Measurements from ENCODE around the gene OLFML2B.
A peak's percentile ranks its signal among the peaks of the same experiment; 100 is the strongest.

OLFML2B gene

GRCh38 chr1:161962091-161962887 lies 61.4 kb downstream of the OLFML2B start:
- POLR2A ChIA-PET, result interaction anchor here (0.7 to 1.1 kb wide), 3 partner anchors 32 to 62 kb away, joined by 3 to 5 read pairs (median 3); partner anchors contain the start of gene OLFML2B
- CTCF ChIA-PET, result interaction anchor here (0.8 to 0.9 kb wide), 2 partner anchors 33 to 62 kb away, joined by 3 read pairs; no protein-coding TSS in a partner anchor
- no peak for TF ChIP-seq CTCF (IDR thresholded peaks at IDR 0.05; ENCODE audit: insufficient read depth, low read length, missing control alignments)
- H3K4me3 ChIP-seq (ENCODE audit: low read depth, low read length), result peak overlapping the region; percentile 37
- DNase-seq (ENCODE audit: low read depth, low spot score), result peak; percentile 70

- H3K4me3 ChIP-seq (ENCODE audit: low read depth, low read length), result no peak overlapping the region
- ChIA-PET POLR2A (interaction anchor here (0.7 kb wide), 1 partner anchor 209 kb away, joined by 4 read pairs; the partner anchor contains the start of gene DUSP12), CTCF (interaction anchor here (1.2 to 1.7 kb wide), 3 partner anchors 13 to 166 kb away, joined by 3 to 5 read pairs (median 4); partner anchors contain the start of gene OLFML2B)
- TF ChIP-seq CTCF (IDR thresholded peaks at IDR 0.05; ENCODE audit: insufficient read depth, low read length, missing control alignments), result no peak
- DNase-seq (ENCODE audit: low read depth, low spot score), result no peak
Observed at GRCh38 chr1:161958425-161958824, 65.2 kb downstream of the OLFML2B start.

- ChIA-PET CTCF (interaction anchor here (1.7 kb wide), 1 partner anchor 67 kb away, joined by 4 read pairs; the partner anchor contains the start of gene OLFML2B), POLR2A (no interaction called here)
- no peak for DNase-seq (ENCODE audit: low read depth, low spot score)
- H3K4me3 ChIP-seq (ENCODE audit: low read depth, low read length), result no peak overlapping the region
- no peak for TF ChIP-seq CTCF (IDR thresholded peaks at IDR 0.05; ENCODE audit: insufficient read depth, low read length, missing control alignments)
Observed at GRCh38 chr1:161956930-161957329, 66.7 kb downstream of the OLFML2B start.

GRCh38 chr1:161956097-161956496 lies 67.6 kb downstream of the OLFML2B start:
- TF ChIP-seq CTCF (IDR thresholded peaks at IDR 0.05; ENCODE audit: insufficient read depth, low read length, missing control alignments), result no peak
- POLR2A ChIA-PET, result no interaction called here
- peak; percentile 85 for DNase-seq (ENCODE audit: low read depth, low spot score)
- H3K4me3 ChIP-seq (ENCODE audit: low read depth, low read length), result no peak overlapping the region
- CTCF ChIA-PET, result interaction anchor here (1.1 kb wide), 1 partner anchor 10 kb away, joined by 3 read pairs; no protein-coding TSS in a partner anchor

- POLR2A ChIA-PET, result no interaction called here
- no peak for DNase-seq (ENCODE audit: low read depth, low spot score)
Observed at GRCh38 chr1:161955606-161956005, 68.1 kb downstream of the OLFML2B start.

More at GRCh38 chr1:161955606-161956005, 68.1 kb downstream of the OLFML2B start:
- no peak for TF ChIP-seq CTCF (IDR thresholded peaks at IDR 0.05; ENCODE audit: insufficient read depth, low read length, missing control alignments)
- no peak overlapping the region for H3K4me3 ChIP-seq (ENCODE audit: low read depth, low read length)
- CTCF ChIA-PET, result interaction anchor here (1.1 to 1.3 kb wide), 2 partner anchors 9 to 14 kb away, joined by 3 read pairs; no protein-coding TSS in a partner anchor

Measured in AG04449 (cell line).